ENCODE data around the gene KRTAP3-3.
"Not testable (repeated sequence)": the region's sequence is repeated elsewhere in the genome, so short reads cannot be mapped to it uniquely, and the experiment has no call there.

The KRTAP3-3 gene

GRCh38 chr17:40993839-40994238 is at the start of gene KRTAP3-3:
TSS of gene KRTAP3-3 (minus strand) at chr17:40994164. CDS start at chr17:40994097, 67 bp downstream.
- no peak for DNase-seq

DNA sequence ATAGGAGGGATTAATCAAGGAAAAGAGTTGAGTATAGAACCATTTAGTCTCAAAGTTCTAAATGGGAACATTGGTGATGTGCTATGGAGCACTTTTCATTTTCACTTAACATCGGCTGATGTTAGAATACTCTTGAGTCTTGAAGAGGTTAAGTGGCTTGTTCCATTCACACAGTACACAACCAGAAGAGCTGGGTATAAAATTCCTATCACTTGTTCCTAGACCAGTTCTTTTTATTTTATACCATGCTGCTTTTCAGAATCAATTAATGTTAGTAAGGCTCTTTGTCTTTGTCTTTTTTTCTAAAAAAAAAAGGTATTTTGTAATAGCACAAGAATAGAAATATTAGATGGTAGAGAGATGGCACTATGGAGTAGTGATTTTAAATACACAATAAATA is 49.0 kb upstream of the KRTAP3-3 start:
- no peak for DNase-seq

- DNase-seq, result not testable (repeated sequence)
These were observed 47.0 kb upstream of the KRTAP3-3 start, which contains the start of gene KRTAP1-1 for GRCh38 chr17:41040783-41041571. TSS of gene KRTAP1-1 (minus strand) at chr17:41041450. CDS start at chr17:41041397, 53 bp downstream.

DNA sequence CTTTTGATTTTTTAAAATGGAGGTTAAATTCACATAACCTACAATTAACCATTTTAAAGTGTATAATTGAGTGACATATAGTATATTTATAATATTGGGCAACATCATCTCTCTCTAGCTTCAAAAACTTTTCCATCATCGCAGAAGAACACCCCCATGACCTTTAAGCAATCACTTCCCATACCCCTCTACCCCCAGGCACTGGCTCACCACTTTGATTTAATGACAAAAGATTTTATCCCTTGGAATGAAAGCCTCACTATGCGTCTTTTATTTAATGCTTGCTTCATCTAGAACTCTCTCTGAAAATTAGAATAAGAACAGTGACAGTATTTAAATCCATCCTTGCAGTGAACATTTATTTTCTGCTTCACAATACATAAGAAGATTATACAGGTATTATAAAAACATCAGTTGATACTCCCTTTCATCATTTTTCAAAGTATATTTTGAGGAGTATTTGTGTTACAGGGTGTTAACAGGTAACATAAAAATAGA is 43.9 kb upstream of the KRTAP3-3 start:
- DNase-seq, result no peak

GRCh38 chr17:41034346-41034935 is 40.5 kb upstream of the KRTAP3-3 start, which contains the start of gene KRTAP1-3:
TSS of gene KRTAP1-3 (minus strand) at chr17:41034874. CDS start at chr17:41034821, 53 bp downstream.
- not testable (repeated sequence) for DNase-seq

DNA sequence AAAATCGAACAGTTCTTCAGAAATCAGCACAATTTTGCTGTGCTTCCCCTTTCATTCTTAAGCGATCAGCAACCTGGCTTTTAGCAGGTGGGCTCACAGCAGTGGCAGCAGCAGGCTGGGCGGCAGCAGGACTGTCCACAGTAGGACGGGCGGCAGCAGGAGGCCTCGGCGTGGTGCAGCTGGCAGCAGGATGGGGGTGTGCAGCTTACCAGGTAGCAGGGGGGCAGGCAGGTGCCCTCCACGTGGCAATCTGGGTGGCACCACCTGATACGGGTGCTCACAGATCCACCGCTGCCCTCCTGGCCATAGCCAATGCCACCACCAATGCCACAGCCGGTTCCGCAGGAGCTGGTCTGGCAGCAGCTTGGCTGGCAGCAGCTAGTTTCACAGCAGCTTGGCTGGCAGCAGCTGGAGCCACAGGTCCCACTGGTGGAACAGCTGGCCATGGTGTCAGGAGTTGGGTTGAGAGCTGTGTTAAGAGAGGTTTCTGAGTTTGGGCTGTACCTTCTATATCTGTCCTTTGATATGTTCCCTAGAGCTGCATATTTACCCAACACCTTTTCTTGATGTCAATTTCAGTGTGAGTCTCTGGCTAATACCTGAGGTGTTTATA is 35.8 kb upstream of the KRTAP3-3 start, which contains the start of gene KRTAP1-4:
TSS of gene KRTAP1-4 (minus strand) at position 563 of the 613 bp plus-strand sequence. CDS start at position 446, 117 bp downstream.
- no peak for DNase-seq

GRCh38 chr17:41026715-41027471 is 32.9 kb upstream of the KRTAP3-3 start, which contains the start of gene KRTAP1-5:
TSS of gene KRTAP1-5 (minus strand) at chr17:41027208. CDS start at chr17:41027155, 53 bp downstream.
- DNase-seq, result no peak

GRCh38 chr17:41024697-41025096 is 30.7 kb upstream of the KRTAP3-3 start:
- DNase-seq, result no peak

DNA sequence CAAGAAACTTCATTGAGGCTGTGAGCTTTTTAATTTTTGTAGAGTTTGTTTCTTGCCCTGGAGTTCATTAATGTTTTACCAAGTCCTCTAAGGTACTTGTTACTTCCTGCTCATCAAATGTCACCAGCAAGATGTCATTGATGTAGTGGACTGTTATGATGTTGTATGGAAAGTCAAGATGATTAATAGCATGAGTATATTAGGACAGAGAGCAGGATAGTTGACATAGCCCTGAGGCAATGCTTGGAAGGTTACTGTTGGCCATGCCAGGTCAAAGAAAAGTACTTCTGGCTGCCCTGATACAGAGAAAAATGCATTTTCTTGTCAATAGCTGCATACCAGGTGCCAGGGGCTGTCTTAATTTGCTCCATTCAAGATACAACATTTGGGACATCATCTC is 26.4 kb upstream of the KRTAP3-3 start:
- no peak for DNase-seq

DNA sequence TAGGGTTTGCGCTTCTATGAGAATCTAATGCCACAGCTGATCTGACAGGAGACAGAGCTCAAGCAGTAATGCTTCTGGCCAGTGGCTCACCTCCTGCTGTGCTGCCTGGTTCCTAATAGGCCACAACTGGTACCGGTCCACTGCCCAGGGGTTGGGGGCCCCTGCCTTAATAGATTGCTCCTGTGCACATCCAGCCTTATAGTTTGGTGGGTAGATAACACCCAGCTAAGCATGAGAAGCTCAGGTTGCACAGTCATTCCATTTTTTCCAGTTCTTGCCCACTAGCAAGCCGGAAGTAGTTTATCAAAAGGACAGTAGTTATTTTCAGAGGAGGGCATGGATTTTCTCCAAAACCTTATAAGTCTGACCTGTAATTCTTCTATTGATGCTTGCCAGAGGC is 25.5 kb upstream of the KRTAP3-3 start:
- DNase-seq, result no peak

DNA sequence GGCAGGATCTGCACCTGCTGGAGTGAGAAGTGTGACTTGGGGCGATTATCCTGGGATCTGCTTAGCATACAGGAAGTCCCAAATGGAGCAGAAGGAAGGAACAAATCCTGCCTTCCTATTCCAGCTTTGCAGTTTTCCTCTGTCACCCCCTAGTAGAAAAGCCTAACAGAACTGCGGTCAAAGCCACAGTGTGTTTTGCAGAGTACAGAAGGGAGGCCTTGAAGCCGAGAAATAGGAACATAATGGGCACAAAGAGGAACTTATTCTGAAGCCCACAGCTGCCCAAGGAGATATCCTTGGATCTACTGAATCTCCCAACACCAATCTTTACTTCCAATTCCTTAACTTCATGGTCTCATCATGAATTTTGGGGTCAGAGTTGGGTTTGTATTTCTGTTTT is 24.6 kb upstream of the KRTAP3-3 start:
- DNase-seq, result no peak

DNA sequence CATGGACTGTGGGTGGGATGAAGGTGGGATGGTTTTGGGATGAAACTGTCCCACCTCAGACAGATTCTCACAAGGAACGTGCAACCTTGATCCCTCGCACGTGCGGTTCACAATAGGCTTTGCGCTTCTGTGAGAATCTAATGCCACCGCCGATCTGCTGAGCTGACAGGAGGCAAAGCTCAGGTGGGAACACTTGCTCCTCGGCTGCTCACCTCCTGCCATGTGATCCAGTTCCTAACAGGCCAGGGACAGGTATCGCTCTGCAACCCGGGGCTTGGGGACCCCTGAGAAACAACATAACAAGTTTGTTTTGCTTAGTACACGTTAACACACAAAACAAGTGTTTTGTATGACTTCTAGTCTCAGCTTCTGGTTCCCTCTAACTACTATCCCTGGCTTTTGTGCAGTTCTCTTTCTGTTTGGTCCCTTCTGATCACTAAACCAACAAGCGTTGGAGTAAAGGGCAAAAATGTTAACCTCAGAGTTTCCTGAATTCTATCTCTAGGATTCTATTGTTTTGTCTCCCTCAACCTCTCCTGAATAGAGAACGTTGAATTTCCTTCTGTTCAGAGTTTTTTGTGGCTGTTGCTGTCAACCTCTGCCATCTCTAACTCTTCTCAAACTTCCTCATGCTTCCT is 22.7 kb upstream of the KRTAP3-3 start:
- no peak for DNase-seq

GRCh38 chr17:41015454-41015853 is 21.5 kb upstream of the KRTAP3-3 start:
- DNase-seq, result no peak

GRCh38 chr17:41013606-41014005 is 19.6 kb upstream of the KRTAP3-3 start:
- DNase-seq, result no peak

- DNase-seq, result no peak
These were observed 19.2 kb upstream of the KRTAP3-3 start for GRCh38 chr17:41013181-41013580.

GRCh38 chr17:41012326-41013120 is 18.6 kb upstream of the KRTAP3-3 start:
- no peak for DNase-seq

DNA sequence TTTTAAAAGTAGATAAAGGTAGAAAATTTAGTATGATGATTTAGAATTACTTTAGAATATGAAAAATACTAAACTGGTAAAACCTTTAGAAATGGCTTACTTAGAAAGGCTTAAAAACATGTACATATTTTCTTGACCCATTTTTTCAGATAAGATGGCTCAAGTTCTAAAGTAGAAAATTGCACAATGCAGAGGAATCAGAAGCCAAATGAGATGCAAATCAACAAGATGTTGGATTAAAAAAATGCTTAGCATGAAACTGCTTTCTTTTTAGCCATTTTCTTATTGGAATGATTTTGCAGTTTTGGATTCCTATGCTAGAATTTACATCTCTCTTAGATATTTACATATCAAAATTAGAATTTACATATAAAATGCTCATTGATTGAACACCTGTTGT is 16.5 kb upstream of the KRTAP3-3 start:
- DNase-seq, result no peak

- no peak for DNase-seq
These were observed 16.0 kb upstream of the KRTAP3-3 start for GRCh38 chr17:41009936-41010335.

DNA sequence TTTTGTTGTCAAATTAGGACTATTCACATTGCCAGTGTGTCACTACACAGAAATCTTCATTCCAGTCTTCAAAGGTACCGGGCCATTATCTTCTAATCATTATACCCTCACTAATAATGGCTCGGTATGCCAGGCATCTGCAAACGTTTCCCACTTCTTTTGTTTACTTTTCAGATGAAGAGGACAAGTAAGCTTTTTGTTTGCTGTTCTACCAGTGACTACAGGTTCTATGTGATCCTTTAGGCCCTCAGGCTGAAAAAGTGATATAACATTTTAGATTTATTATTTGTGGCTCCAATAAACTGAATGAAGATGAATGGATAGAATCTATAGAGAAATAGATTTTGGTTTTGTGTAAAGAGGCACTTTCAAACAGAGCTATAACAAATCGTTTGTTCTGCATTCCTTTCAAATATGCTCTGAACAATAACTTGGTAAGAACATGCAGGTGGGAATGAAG is 15.4 kb upstream of the KRTAP3-3 start:
- DNase-seq, result no peak

DNA sequence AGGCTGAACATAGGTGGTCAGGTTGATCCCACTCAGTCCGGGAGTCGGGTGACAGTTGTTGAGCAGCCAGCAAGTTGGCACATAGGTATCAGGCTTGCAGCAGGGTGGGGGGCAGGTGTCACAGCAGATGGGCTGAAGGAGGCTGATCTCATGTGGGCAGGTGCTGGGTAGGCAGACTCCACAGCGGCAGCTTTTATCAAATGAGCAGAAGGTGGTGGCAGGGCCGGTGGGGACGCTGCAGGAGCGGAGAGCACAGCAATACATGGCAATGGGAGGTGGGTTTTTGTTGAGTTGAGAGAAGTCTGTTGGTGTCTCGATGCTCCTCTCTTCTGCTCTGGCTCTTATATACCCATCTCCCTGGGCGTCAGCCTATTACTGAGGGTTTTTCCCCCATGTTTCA is 14.8 kb upstream of the KRTAP3-3 start, which contains the start of gene KRTAP3-1:
TSS of gene KRTAP3-1 (minus strand) at position 318 of the 400 bp plus-strand sequence. CDS start at position 264, 54 bp downstream.
- DNase-seq, result no peak

DNA sequence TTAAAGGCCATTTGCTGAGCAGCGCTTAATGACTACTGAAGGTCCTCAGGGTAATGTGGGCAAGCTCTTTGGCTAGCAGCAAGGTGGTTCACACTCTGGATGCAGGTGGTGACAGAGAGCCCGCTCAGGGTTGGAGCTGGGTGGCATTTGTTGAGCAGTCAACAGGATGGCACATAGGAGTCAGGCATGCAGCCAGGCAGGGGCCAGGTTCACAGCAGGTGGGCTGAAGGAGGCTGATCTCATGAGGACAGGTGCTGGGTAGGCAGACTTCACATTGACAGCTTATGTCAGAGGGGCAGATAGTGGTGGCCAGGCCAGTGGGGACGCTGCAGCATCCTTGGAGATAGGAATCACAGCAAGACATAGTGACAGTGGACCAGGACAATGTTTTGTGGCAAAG is 10.4 kb upstream of the KRTAP3-3 start:
- no peak for DNase-seq

Data from cortex of kidney (tissue), 1 donor.